Inflammatory macrophage (primary cell): ENCODE data around the gene ATP6V1E1.

Experiments
- DNase-seq, 2 donors: peaks; one replicate each; pipeline ENCODE4 v3.0.0-alpha.2; 2020 to 2022

Gene ATP6V1E1

GRCh38 chr22:17633998-17634323, 5.4 kb upstream of the ATP6V1E1 start:
- DNase-seq, result no peak

GRCh38 chr22:17633217-17633997, 4.9 kb upstream of the ATP6V1E1 start:
- no peak for DNase-seq

- no peak for DNase-seq
Measured at GRCh38 chr22:17631076-17631565, 2.6 kb upstream of the ATP6V1E1 start.

- DNase-seq, result peak; percentile 37 to 71
Measured at GRCh38 chr22:17629641-17630040, 1.1 kb upstream of the ATP6V1E1 start.

- peak in 1 of 2 donors; percentile 25 for DNase-seq
Measured at GRCh38 chr22:17629173-17629489, 582 bp upstream of the ATP6V1E1 start.

- DNase-seq, result peak; percentile 23 to 45
Measured at GRCh38 chr22:17627961-17628405, 566 bp downstream of the ATP6V1E1 start.

GRCh38 chr22:17613280-17613679, 15.3 kb downstream of the ATP6V1E1 start:
- DNase-seq, result no peak

GRCh38 chr22:17612057-17612456, 16.5 kb downstream of the ATP6V1E1 start:
- no peak for DNase-seq

GRCh38 chr22:17607891-17608521, 20.5 kb downstream of the ATP6V1E1 start:
- DNase-seq, result no peak

- DNase-seq, result no peak
Measured at GRCh38 chr22:17606496-17606895, 22.1 kb downstream of the ATP6V1E1 start.

- no peak for DNase-seq
Measured at GRCh38 chr22:17603668-17604067, 24.9 kb downstream of the ATP6V1E1 start.

- no peak for DNase-seq
Measured at GRCh38 chr22:17601031-17601430, 27.5 kb downstream of the ATP6V1E1 start.

GRCh38 chr22:17598318-17598717, 30.2 kb downstream of the ATP6V1E1 start:
- no peak for DNase-seq

- no peak for DNase-seq
Measured at GRCh38 chr22:17597217-17597616, 31.3 kb downstream of the ATP6V1E1 start.

GRCh38 chr22:17596226-17596625, 32.3 kb downstream of the ATP6V1E1 start:
- no peak for DNase-seq

GRCh38 chr22:17592201-17592600, 36.3 kb downstream of the ATP6V1E1 start:
- no peak for DNase-seq

- no peak for DNase-seq
Measured at GRCh38 chr22:17590586-17590985, 38.0 kb downstream of the ATP6V1E1 start.

- no peak for DNase-seq
Measured at GRCh38 chr22:17589810-17590375, 38.7 kb downstream of the ATP6V1E1 start.

- DNase-seq, result no peak
Measured at GRCh38 chr22:17588606-17589005, 39.9 kb downstream of the ATP6V1E1 start.

GRCh38 chr22:17587629-17588028, 40.9 kb downstream of the ATP6V1E1 start:
- DNase-seq, result no peak

- DNase-seq, result no peak
Measured at GRCh38 chr22:17586831-17587440, 41.6 kb downstream of the ATP6V1E1 start.

GRCh38 chr22:17583151-17583550, 45.4 kb downstream of the ATP6V1E1 start:
- no peak for DNase-seq

GRCh38 chr22:17581631-17582030, 46.9 kb downstream of the ATP6V1E1 start:
- no peak for DNase-seq

- DNase-seq, result no peak
Measured at GRCh38 chr22:17581056-17581455, 47.5 kb downstream of the ATP6V1E1 start.
